Thyroid gland (tissue), 4 donors: ENCODE results near the gene MLYCD.

Source experiments
- POLR2A ChIP-seq, 2 donors: fragments of 450-650 bp; IDR thresholded peaks; one replicate each; pipeline ENCODE4 v1.6.1; 2017; ENCODE audit warnings: antibody characterized with exemption in 2 of 2, mild to moderate bottlenecking in 2 of 2, moderate library complexity in 1 of 2
- TF ChIP-seq, protein P1 (sequence below), 6 experiments: fragments of 200-600 bp in 3 of 6; fragments of 450-650 bp in 3 of 6; sonication (generic) in 3 of 6; IDR thresholded peaks; one replicate each; pipeline ENCODE4 v1.5.1; 2016 to 2019; ENCODE audit warnings: antibody characterized with exemption in 6 of 6, mild to moderate bottlenecking in 2 of 6, inconsistent platforms in 1 of 6, moderate library complexity in 1 of 6

- TF ChIP-seq, protein P1, sequence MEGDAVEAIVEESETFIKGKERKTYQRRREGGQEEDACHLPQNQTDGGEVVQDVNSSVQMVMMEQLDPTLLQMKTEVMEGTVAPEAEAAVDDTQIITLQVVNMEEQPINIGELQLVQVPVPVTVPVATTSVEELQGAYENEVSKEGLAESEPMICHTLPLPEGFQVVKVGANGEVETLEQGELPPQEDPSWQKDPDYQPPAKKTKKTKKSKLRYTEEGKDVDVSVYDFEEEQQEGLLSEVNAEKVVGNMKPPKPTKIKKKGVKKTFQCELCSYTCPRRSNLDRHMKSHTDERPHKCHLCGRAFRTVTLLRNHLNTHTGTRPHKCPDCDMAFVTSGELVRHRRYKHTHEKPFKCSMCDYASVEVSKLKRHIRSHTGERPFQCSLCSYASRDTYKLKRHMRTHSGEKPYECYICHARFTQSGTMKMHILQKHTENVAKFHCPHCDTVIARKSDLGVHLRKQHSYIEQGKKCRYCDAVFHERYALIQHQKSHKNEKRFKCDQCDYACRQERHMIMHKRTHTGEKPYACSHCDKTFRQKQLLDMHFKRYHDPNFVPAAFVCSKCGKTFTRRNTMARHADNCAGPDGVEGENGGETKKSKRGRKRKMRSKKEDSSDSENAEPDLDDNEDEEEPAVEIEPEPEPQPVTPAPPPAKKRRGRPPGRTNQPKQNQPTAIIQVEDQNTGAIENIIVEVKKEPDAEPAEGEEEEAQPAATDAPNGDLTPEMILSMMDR (IDR thresholded peaks at IDR 0.05), result no peak
- no peak for TF ChIP-seq POLR2A (IDR thresholded peaks at IDR 0.05)
Observed at GRCh38 chr16:83887080-83887479, 11.8 kb upstream of the MLYCD start.
